ENCODE results near the gene REV1.

GRCh38 chr2:99489761-99490622 is at the start of gene REV1:
- TF ChIP-seq CTCF (IDR thresholded peaks at IDR 0.05) (peak; percentile 16 to 91 (median 83)), POLR2A (IDR thresholded peaks at IDR 0.05) (peak; percentile 72 to 75)

Measured in thyroid gland (tissue), 4 donors.